Gastrocnemius medialis (tissue), 4 donors: ENCODE data around the gene NFAT5.

ENCODE experiments used
- POLR2A ChIP-seq, 2 donors: fragments of 450-650 bp; IDR thresholded peaks; one replicate each; pipeline ENCODE4 v1.6.1; 2017; ENCODE audit warnings: antibody characterized with exemption in 2 of 2, mild to moderate bottlenecking in 2 of 2, moderate library complexity in 2 of 2
- TF ChIP-seq, protein P1 (sequence below), 5 experiments: fragments of 450-650 bp in 3 of 5; fragments of 200-600 bp in 2 of 5; sonication (generic) in 2 of 5; IDR thresholded peaks in 4 of 5; conservative IDR thresholded peaks in 1 of 5; 1 replicate in 4 of 5; 2 replicates in 1 of 5; pipeline ENCODE4 v1.5.1; 2016 to 2019; ENCODE audit warnings: antibody characterized with exemption in 5 of 5, mild to moderate bottlenecking in 3 of 5, moderate library complexity in 3 of 5

DNA sequence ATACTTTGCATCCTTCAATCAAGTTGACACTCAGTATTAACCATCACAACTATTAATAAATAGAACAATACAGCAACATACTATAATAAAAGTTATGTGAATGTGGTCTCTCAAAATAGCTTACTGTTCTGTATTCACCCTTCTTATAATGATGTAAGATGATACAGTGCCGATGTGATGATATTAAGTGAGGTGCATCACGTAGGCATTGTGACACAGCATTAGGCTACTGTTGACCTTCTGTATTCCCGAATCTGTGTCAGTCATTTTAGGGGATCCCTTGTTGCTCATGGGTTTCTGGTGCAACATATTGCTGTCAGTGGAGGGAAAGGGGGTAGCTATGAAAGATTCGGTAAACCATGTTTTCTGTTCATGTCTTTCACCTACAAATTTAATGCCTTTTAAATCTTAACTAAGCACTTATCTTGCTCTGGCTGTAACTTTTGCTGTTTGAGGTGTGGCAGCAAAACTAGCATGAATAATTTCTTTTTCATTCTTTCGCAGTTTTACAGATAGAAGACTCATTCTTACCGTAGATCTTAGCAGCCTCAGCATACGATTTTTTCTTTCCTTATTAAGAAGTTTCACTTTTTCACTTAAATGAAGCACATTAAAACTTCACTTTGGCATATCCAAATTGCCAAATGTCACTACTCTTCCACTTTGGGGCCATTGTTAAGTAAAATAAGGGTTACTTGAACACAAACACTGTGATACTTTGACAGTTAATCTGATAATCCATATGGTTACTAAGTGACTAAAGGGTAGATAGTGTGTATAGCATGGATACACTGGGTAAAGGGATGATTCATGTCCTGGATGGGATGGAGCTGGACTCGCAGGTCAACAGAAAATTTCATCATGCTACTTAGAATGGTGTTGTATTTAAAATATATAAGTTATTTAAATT, 29.6 kb downstream of the NFAT5 start:
- TF ChIP-seq, protein P1, sequence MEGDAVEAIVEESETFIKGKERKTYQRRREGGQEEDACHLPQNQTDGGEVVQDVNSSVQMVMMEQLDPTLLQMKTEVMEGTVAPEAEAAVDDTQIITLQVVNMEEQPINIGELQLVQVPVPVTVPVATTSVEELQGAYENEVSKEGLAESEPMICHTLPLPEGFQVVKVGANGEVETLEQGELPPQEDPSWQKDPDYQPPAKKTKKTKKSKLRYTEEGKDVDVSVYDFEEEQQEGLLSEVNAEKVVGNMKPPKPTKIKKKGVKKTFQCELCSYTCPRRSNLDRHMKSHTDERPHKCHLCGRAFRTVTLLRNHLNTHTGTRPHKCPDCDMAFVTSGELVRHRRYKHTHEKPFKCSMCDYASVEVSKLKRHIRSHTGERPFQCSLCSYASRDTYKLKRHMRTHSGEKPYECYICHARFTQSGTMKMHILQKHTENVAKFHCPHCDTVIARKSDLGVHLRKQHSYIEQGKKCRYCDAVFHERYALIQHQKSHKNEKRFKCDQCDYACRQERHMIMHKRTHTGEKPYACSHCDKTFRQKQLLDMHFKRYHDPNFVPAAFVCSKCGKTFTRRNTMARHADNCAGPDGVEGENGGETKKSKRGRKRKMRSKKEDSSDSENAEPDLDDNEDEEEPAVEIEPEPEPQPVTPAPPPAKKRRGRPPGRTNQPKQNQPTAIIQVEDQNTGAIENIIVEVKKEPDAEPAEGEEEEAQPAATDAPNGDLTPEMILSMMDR (IDR thresholded peaks at IDR 0.05 in 4 of 5, conservative IDR thresholded peaks at IDR 0.05 in 1 of 5), result no peak
- no peak for TF ChIP-seq POLR2A (IDR thresholded peaks at IDR 0.05)
